SK-N-SH treated with all-trans-retinoic acid at 6 μM for 48 hours (cell line): ENCODE data around the gene GPHN.

Source experiments
- ATAC-seq: fragments of 200-7000 bp; cut with Tn5 transposase; 3 replicates; pipeline ENCODE4 v1.9.1; 2020; ENCODE audit warnings: mild to moderate bottlenecking, moderate library complexity
- ARNTL ChIP-seq: fragments of 450-650 bp; formaldehyde crosslinking; IDR thresholded peaks from 2 replicates; pipeline ENCODE4 v1.5.0; 2020; ENCODE audit warnings: low read depth, mild to moderate bottlenecking, moderate library complexity, borderline replicate concordance
- BACH2 ChIP-seq: fragments of 250-450 bp; sonication (Bioruptor Pico); IDR thresholded peaks from 2 replicates; pipeline ENCODE4 v1.9.0; 2021; ENCODE audit warnings: mild to moderate bottlenecking, borderline replicate concordance
- CSDC2 ChIP-seq: fragments of 250-450 bp; sonication (Bioruptor Pico); IDR thresholded peaks from 2 replicates; pipeline ENCODE4 v1.5.0; 2020; ENCODE audit warnings: mild to moderate bottlenecking, moderate library complexity
- ESRRG ChIP-seq: fragments of 250-450 bp; sonication (Bioruptor Pico); IDR thresholded peaks from 2 replicates; pipeline ENCODE4 v1.6.1; 2021; ENCODE audit warnings: mild to moderate bottlenecking
- GLIS3 ChIP-seq: fragments of 250-450 bp; sonication (Bioruptor Pico); IDR thresholded peaks from 2 replicates; pipeline ENCODE4 v1.5.0; 2020; ENCODE audit warnings: mild to moderate bottlenecking, moderate library complexity
- ISL1 ChIP-seq: fragments of 250-450 bp; sonication (Bioruptor Pico); IDR thresholded peaks from 2 replicates; pipeline ENCODE4 v2.1.2; 2022; ENCODE audit warnings: mild to moderate bottlenecking, moderate library complexity
- OSR1 ChIP-seq: fragments of 250-450 bp; sonication (Bioruptor Pico); IDR thresholded peaks from 2 replicates; pipeline ENCODE4 v1.8.0; 2022; ENCODE audit warnings: moderate library complexity, mild to moderate bottlenecking, inconsistent platforms
- PPARA ChIP-seq: fragments of 250-450 bp; sonication (Bioruptor Pico); IDR thresholded peaks from 2 replicates; pipeline ENCODE4 v1.5.0; 2020; ENCODE audit warnings: mild to moderate bottlenecking, borderline replicate concordance
- RARB ChIP-seq: fragments of 250-450 bp; sonication (Bioruptor Pico); IDR thresholded peaks from 2 replicates; pipeline ENCODE4 v1.8.0; 2021; ENCODE audit warnings: mild to moderate bottlenecking, moderate library complexity
- SNAI2 ChIP-seq: fragments of 250-450 bp; sonication (Bioruptor Pico); IDR thresholded peaks from 2 replicates; pipeline ENCODE4 v1.5.0; 2020; ENCODE audit warnings: mild to moderate bottlenecking, moderate library complexity
- TCF4 ChIP-seq: fragments of 250-450 bp; sonication (Bioruptor Pico); IDR thresholded peaks from 2 replicates; pipeline ENCODE4 v1.8.0; 2021; ENCODE audit warnings: mild to moderate bottlenecking, moderate library complexity, borderline replicate concordance
- TOX ChIP-seq: fragments of 250-450 bp; sonication (Bioruptor Pico); IDR thresholded peaks from 2 replicates; pipeline ENCODE4 v1.8.0; 2021; ENCODE audit warnings: mild to moderate bottlenecking, moderate library complexity, borderline replicate concordance
- ZC3H10 ChIP-seq: fragments of 250-450 bp; sonication (Bioruptor Pico); IDR thresholded peaks from 2 replicates; pipeline ENCODE4 v1.5.1; 2021; ENCODE audit warnings: mild to moderate bottlenecking, moderate library complexity
- ZFP3 ChIP-seq: fragments of 250-450 bp; sonication (Bioruptor Pico); IDR thresholded peaks from 2 replicates; pipeline ENCODE4 v1.5.0; 2020; ENCODE audit warnings: mild to moderate bottlenecking, moderate library complexity
- ZFP30 ChIP-seq: fragments of 450-650 bp; formaldehyde crosslinking; IDR thresholded peaks from 2 replicates; pipeline ENCODE4 v1.5.0; 2022; ENCODE audit warnings: mild to moderate bottlenecking, moderate library complexity
- ZNF565 ChIP-seq: fragments of 450-650 bp; formaldehyde crosslinking; conservative IDR thresholded peaks from 2 replicates; pipeline ENCODE4 v1.5.0; 2020; ENCODE audit warnings: low read depth, mild to moderate bottlenecking, moderate library complexity
- ZNF70 ChIP-seq: fragments of 450-650 bp; formaldehyde crosslinking; IDR thresholded peaks from 2 replicates; pipeline ENCODE4 v1.5.0; 2020; ENCODE audit warnings: mild to moderate bottlenecking, moderate library complexity
- ZNF8 ChIP-seq: fragments of 450-650 bp; formaldehyde crosslinking; IDR thresholded peaks from 2 replicates; pipeline ENCODE4 v1.5.0; 2020; ENCODE audit warnings: mild to moderate bottlenecking, moderate library complexity
- TF ChIP-seq, protein P1 (sequence below): fragments of 250-450 bp; sonication (Bioruptor Pico); IDR thresholded peaks from 2 replicates; pipeline ENCODE4 v1.5.1; 2020; ENCODE audit warnings: low read depth, mild to moderate bottlenecking, moderate library complexity
- TF ChIP-seq, protein P2 (sequence below): fragments of 250-450 bp; sonication (Bioruptor Pico); IDR thresholded peaks from 2 replicates; pipeline ENCODE4 v1.5.0; 2020; ENCODE audit warnings: mild to moderate bottlenecking, moderate library complexity
- TF ChIP-seq, protein P3 (sequence below): fragments of 250-450 bp; sonication (Bioruptor Pico); IDR thresholded peaks from 2 replicates; pipeline ENCODE4 v1.5.1; 2021; ENCODE audit warnings: mild to moderate bottlenecking, moderate library complexity
- TF ChIP-seq, protein P4 (sequence below): fragments of 250-450 bp; sonication (Bioruptor Pico); IDR thresholded peaks from 2 replicates; pipeline ENCODE4 v1.8.0; 2020; ENCODE audit warnings: mild to moderate bottlenecking, moderate library complexity, borderline replicate concordance
- TF ChIP-seq, protein P5 (sequence below): fragments of 250-450 bp; sonication (Bioruptor Pico); IDR thresholded peaks from 2 replicates; pipeline ENCODE4 v1.8.0; 2021; ENCODE audit warnings: low read depth, mild to moderate bottlenecking, moderate library complexity, borderline replicate concordance

The GPHN gene

DNA sequence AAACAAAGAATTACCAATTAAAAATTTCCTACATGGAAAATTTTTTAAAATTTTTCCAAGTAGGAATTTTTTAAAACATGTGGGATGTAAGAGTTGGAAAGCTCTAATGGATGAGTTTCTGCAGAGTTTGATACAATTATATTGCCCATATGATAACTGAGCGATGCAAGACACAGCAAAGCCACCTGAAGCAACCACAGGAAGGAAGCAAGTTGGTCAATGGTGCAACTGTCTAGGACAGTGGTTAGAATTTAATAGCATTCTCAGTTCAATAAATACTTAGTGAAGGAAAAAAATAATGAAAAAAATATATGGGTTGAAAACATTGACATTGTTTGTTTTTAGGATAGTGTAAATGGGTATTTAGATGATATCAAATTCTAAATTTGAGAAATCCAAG, 502.7 kb downstream of the GPHN start:
- ATAC-seq: no peak
- TF ChIP-seq ARNTL (CRISPR knock-in tag) (no peak), TCF4 (CRISPR knock-in tag) (no peak), ZC3H10 (CRISPR knock-in tag) (no peak), OSR1 (CRISPR knock-in tag) (no peak), RARB (CRISPR knock-in tag) (no peak), ZNF565 (no peak), SNAI2 (CRISPR knock-in tag) (no peak), ZFP3 (CRISPR knock-in tag) (no peak), PPARA (CRISPR knock-in tag) (no peak), CSDC2 (CRISPR knock-in tag) (no peak), ZNF70 (no peak), ZFP30 (CRISPR knock-in tag) (no peak), ESRRG (CRISPR knock-in tag) (no peak), BACH2 (CRISPR knock-in tag) (no peak), TOX (CRISPR knock-in tag) (no peak), GLIS3 (CRISPR knock-in tag) (no peak)
- TF ChIP-seq, protein P1, sequence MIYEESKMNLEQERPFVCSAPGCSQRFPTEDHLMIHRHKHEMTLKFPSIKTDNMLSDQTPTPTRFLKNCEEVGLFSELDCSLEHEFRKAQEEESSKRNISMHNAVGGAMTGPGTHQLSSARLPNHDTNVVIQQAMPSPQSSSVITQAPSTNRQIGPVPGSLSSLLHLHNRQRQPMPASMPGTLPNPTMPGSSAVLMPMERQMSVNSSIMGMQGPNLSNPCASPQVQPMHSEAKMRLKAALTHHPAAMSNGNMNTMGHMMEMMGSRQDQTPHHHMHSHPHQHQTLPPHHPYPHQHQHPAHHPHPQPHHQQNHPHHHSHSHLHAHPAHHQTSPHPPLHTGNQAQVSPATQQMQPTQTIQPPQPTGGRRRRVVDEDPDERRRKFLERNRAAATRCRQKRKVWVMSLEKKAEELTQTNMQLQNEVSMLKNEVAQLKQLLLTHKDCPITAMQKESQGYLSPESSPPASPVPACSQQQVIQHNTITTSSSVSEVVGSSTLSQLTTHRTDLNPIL (CRISPR knock-in tag): no peak
- TF ChIP-seq, protein P2, sequence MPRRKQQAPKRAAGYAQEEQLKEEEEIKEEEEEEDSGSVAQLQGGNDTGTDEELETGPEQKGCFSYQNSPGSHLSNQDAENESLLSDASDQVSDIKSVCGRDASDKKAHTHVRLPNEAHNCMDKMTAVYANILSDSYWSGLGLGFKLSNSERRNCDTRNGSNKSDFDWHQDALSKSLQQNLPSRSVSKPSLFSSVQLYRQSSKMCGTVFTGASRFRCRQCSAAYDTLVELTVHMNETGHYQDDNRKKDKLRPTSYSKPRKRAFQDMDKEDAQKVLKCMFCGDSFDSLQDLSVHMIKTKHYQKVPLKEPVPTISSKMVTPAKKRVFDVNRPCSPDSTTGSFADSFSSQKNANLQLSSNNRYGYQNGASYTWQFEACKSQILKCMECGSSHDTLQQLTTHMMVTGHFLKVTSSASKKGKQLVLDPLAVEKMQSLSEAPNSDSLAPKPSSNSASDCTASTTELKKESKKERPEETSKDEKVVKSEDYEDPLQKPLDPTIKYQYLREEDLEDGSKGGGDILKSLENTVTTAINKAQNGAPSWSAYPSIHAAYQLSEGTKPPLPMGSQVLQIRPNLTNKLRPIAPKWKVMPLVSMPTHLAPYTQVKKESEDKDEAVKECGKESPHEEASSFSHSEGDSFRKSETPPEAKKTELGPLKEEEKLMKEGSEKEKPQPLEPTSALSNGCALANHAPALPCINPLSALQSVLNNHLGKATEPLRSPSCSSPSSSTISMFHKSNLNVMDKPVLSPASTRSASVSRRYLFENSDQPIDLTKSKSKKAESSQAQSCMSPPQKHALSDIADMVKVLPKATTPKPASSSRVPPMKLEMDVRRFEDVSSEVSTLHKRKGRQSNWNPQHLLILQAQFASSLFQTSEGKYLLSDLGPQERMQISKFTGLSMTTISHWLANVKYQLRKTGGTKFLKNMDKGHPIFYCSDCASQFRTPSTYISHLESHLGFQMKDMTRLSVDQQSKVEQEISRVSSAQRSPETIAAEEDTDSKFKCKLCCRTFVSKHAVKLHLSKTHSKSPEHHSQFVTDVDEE (CRISPR knock-in tag): no peak
- TF ChIP-seq, protein P3, sequence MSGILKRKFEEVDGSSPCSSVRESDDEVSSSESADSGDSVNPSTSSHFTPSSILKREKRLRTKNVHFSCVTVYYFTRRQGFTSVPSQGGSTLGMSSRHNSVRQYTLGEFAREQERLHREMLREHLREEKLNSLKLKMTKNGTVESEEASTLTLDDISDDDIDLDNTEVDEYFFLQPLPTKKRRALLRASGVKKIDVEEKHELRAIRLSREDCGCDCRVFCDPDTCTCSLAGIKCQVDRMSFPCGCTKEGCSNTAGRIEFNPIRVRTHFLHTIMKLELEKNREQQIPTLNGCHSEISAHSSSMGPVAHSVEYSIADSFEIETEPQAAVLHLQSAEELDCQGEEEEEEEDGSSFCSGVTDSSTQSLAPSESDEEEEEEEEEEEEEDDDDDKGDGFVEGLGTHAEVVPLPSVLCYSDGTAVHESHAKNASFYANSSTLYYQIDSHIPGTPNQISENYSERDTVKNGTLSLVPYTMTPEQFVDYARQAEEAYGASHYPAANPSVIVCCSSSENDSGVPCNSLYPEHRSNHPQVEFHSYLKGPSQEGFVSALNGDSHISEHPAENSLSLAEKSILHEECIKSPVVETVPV (CRISPR knock-in tag): no peak

DNA sequence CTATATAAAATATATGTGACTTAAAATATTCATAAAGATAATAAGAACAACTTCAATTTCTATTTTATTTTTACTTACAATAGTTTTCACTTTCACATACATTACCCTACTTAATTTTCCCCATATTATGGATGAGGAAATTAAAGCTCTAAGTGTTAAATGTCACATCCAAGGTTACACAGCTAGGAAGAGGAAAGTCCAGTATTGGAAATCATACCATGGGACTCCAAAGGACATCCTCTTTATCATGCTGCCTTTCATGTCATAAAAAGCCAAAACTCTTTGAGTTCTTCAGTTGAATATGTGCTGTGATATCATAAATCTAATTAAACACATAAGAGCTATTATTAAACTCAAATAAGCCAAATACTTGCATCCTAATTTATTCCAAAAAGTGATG, 508.9 kb downstream of the GPHN start:
- ATAC-seq: no peak
- TF ChIP-seq, protein P4, sequence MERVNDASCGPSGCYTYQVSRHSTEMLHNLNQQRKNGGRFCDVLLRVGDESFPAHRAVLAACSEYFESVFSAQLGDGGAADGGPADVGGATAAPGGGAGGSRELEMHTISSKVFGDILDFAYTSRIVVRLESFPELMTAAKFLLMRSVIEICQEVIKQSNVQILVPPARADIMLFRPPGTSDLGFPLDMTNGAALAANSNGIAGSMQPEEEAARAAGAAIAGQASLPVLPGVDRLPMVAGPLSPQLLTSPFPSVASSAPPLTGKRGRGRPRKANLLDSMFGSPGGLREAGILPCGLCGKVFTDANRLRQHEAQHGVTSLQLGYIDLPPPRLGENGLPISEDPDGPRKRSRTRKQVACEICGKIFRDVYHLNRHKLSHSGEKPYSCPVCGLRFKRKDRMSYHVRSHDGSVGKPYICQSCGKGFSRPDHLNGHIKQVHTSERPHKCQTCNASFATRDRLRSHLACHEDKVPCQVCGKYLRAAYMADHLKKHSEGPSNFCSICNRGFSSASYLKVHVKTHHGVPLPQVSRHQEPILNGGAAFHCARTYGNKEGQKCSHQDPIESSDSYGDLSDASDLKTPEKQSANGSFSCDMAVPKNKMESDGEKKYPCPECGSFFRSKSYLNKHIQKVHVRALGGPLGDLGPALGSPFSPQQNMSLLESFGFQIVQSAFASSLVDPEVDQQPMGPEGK (CRISPR knock-in tag): no peak
- no peak for TF ChIP-seq PPARA (CRISPR knock-in tag)
- no peak for TF ChIP-seq ZNF8 (CRISPR knock-in tag)
- TF ChIP-seq SNAI2 (CRISPR knock-in tag): no peak
- TF ChIP-seq RARB (CRISPR knock-in tag): no peak
- TF ChIP-seq OSR1 (CRISPR knock-in tag): no peak
- TF ChIP-seq TOX (CRISPR knock-in tag): no peak
- TF ChIP-seq ZNF70: no peak
- no peak for TF ChIP-seq CSDC2 (CRISPR knock-in tag)
- no peak for TF ChIP-seq GLIS3 (CRISPR knock-in tag)
- TF ChIP-seq, protein P2 (CRISPR knock-in tag): no peak
- TF ChIP-seq ISL1 (CRISPR knock-in tag): no peak
- TF ChIP-seq, protein P5, sequence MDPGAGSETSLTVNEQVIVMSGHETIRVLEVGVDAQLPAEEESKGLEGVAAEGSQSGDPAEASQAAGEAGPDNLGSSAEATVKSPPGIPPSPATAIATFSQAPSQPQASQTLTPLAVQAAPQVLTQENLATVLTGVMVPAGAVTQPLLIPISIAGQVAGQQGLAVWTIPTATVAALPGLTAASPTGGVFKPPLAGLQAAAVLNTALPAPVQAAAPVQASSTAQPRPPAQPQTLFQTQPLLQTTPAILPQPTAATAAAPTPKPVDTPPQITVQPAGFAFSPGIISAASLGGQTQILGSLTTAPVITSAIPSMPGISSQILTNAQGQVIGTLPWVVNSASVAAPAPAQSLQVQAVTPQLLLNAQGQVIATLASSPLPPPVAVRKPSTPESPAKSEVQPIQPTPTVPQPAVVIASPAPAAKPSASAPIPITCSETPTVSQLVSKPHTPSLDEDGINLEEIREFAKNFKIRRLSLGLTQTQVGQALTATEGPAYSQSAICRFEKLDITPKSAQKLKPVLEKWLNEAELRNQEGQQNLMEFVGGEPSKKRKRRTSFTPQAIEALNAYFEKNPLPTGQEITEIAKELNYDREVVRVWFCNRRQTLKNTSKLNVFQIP (CRISPR knock-in tag): no peak
- TF ChIP-seq TCF4 (CRISPR knock-in tag): no peak
- TF ChIP-seq ESRRG (CRISPR knock-in tag): no peak
- no peak for TF ChIP-seq BACH2 (CRISPR knock-in tag)
- TF ChIP-seq, protein P3 (CRISPR knock-in tag): no peak
- TF ChIP-seq, all 23 proteins: peak for 0
